ENCODE results near the gene GNA12.

Gene GNA12

DNA sequence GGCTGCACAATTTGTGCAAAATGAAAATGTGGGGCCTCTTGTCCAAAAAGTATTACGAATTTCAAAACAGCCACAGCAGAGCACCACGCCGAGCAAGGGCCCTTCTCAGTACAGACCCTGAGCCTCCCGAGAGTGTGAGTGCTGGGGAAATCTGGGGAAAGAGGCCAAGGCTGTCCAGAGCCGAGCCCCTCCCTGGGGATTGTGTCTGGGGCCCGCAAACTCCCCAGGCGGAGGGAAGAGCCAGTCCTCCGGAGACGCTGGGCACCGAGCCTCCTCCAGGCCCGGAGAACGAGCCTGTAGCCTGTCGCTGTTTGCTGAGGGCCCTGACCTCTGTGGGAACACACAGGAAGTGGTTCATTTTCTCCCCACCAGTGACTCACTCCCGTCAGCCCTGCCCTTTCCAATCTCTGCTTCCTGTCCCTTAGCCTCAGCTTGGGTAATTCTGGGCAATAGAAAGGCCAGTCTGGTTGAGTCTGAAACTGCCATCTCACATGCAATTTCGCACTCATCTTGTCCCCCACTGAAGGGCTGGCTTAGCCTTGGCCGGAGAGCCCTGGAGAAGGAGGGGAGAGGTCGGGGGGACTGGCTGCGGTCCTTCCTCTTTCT, 19.5 kb upstream of the GNA12 start:
- peak; percentile 89 for DNase-seq (ENCODE audit: low read depth, low spot score)
- H3K4me3 ChIP-seq (ENCODE audit: low read depth, low read length): peak overlapping the region; percentile 25; the same call in 1 of the 2 replicates
- POLR2A ChIA-PET: interaction anchor here (0.7 kb wide), 1 partner anchor 79 kb away, joined by 3 read pairs; no protein-coding TSS in a partner anchor
- CTCF ChIA-PET: interaction anchor here (0.8 to 5.3 kb wide), 10 partner anchors 11 to 1768 kb away, joined by 3 to 55 read pairs (median 12); no protein-coding TSS in a partner anchor
- TF ChIP-seq, protein P1, sequence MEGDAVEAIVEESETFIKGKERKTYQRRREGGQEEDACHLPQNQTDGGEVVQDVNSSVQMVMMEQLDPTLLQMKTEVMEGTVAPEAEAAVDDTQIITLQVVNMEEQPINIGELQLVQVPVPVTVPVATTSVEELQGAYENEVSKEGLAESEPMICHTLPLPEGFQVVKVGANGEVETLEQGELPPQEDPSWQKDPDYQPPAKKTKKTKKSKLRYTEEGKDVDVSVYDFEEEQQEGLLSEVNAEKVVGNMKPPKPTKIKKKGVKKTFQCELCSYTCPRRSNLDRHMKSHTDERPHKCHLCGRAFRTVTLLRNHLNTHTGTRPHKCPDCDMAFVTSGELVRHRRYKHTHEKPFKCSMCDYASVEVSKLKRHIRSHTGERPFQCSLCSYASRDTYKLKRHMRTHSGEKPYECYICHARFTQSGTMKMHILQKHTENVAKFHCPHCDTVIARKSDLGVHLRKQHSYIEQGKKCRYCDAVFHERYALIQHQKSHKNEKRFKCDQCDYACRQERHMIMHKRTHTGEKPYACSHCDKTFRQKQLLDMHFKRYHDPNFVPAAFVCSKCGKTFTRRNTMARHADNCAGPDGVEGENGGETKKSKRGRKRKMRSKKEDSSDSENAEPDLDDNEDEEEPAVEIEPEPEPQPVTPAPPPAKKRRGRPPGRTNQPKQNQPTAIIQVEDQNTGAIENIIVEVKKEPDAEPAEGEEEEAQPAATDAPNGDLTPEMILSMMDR (IDR thresholded peaks at IDR 0.05; ENCODE audit: insufficient read depth, low read length, missing control alignments): no peak

DNA sequence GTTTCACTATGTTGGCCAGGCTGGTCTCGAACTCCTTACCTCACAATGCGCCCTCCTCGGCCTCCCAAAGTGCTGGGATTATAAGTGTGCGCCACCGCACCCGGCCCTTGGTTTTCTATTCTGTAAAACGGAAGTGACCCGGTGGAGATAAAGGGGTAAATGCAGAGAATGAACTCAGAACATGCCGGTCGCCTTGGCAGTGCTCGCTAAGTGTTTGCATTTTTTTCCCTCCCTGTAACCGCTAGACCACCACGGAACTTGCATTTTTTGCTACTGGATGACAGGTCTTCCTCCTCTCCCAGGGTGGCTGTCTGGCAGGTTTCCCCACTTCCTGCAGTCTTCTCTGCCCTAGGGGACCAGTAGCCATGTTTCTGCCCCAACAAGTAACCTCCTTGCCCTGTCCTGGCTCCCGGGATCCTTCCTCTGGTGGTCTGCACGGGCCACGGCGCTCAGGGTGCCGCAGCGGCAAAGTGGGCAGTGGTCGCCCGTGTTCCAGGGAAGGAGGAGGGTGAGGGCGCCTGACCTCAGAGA, 18.8 kb upstream of the GNA12 start:
- H3K4me3 ChIP-seq (ENCODE audit: low read depth, low read length): no peak overlapping the region

DNA sequence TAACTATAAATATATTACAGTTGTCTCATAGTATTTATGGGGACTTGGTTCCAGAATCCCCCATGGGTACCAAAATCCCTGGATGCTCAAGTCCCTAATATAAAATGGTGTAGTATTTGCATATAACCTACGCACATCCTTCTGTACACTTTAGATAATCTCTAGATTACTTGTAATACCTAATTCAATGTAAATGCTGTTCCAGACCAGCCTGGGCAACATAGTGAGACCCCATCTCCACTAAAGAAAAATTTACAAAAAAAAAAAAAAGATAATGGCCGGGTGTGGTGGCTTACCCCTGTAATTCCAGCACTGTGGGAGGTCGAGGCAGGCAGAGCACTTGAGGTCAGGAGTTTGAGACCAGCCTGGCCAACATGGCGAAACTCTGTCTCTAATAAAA, 17.4 kb upstream of the GNA12 start:
- CTCF ChIA-PET: no interaction called here
- TF ChIP-seq, protein P1 (IDR thresholded peaks at IDR 0.05; ENCODE audit: insufficient read depth, low read length, missing control alignments): no peak
- POLR2A ChIA-PET: no interaction called here
- no peak overlapping the region for H3K4me3 ChIP-seq (ENCODE audit: low read depth, low read length)
- no peak for DNase-seq (ENCODE audit: low read depth, low spot score)

More for the DNA sequence above, 18.8 kb upstream of the GNA12 start:
- ChIA-PET CTCF (no interaction called here), POLR2A (no interaction called here)
- DNase-seq (ENCODE audit: low read depth, low spot score): no peak
- TF ChIP-seq, protein P1 (IDR thresholded peaks at IDR 0.05; ENCODE audit: insufficient read depth, low read length, missing control alignments): no peak

DNA sequence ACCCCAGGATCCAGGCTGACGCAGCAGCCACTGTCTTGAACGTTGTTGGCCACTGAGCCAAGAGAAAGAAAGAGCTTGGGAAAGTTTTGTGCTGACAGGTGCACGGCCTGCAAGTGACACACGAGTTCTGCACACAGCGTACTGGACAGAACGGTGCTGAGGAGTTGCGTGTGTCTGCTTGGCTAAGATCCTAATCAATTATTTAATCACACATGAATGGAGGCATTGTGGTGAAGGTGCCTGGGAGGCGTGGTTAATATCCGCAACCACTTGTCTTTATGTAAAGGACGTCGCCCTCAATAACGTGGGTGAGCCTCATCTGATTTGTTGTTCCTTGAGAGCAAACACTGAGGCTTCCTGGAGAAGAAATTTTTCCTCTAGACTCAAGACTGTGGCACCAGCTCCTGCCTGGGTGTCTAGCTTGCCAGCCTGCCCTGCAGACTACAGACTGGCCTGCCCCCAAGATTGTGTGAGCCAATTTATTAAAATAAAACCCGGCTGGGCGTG, 16.6 kb upstream of the GNA12 start:
- H3K4me3 ChIP-seq (ENCODE audit: low read depth, low read length): no peak overlapping the region
- no peak for DNase-seq (ENCODE audit: low read depth, low spot score)
- TF ChIP-seq, protein P1 (IDR thresholded peaks at IDR 0.05; ENCODE audit: insufficient read depth, low read length, missing control alignments): no peak
- ChIA-PET POLR2A (interaction anchor here (0.7 kb wide), 1 partner anchor 1614 kb away, joined by 3 read pairs; no protein-coding TSS in a partner anchor), CTCF (no interaction called here)

DNA sequence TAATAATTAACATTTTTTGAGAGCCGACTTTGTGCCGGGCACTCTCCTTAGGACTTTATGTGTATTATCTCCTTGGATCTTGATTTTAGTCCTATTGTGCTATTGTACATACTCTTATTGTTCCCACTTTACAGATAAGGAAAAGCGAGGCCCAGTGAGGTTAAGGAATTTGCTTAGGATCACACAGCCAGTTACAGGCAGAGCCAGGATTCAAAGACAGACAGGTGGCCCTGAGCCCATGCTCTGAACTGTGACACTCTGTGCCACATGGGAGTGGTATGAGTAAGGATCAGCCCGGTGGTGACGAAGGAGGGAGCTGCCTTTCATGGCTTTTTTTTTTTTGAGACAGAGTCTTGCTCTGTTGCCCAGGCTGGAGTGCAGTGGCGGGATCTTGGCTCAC, 15.8 kb upstream of the GNA12 start:
- CTCF ChIA-PET: no interaction called here

DNA sequence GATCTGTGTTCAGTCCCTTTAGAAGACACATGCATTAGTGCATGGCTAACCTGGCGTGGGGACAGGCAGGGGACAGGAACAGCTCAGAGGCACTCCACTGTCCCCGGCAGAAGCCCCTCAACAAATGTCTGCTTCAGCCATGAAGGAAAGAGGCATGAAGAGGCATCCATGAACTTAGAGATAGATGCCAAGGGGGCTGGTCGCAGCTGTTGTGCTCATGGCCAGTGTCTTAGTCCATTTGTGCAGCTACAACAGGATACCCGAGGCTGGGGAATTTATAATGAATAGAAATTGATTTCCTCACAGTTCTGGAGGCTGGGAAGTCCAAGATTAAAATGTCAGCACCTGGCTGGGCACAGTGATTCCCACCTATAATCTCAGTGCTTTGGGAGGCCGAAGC, 14.5 kb upstream of the GNA12 start:
- POLR2A ChIA-PET: no interaction called here
- TF ChIP-seq, protein P1 (IDR thresholded peaks at IDR 0.05; ENCODE audit: insufficient read depth, low read length, missing control alignments): no peak
- CTCF ChIA-PET: no interaction called here

More for the DNA sequence above, 15.8 kb upstream of the GNA12 start:
- H3K4me3 ChIP-seq (ENCODE audit: low read depth, low read length): no peak overlapping the region
- TF ChIP-seq, protein P1 (IDR thresholded peaks at IDR 0.05; ENCODE audit: insufficient read depth, low read length, missing control alignments): no peak
- POLR2A ChIA-PET: no interaction called here
- no peak for DNase-seq (ENCODE audit: low read depth, low spot score)

More for the DNA sequence above, 14.5 kb upstream of the GNA12 start:
- DNase-seq (ENCODE audit: low read depth, low spot score): no peak
- no peak overlapping the region for H3K4me3 ChIP-seq (ENCODE audit: low read depth, low read length)
